ENCODE measurements around the gene ATP6AP2. TPM values are rescaled to one million over a fixed set of nuclear protein-coding genes. Genes with fewer than 3 reads are reported as not detected.

Gene ATP6AP2
- total and polyA plus RNA-seq, 2 of the 13 experiments (the other 11 are each of a cell fraction or from before 2014, with no cell fraction given) = 55.6 to 108 TPM

DNA sequence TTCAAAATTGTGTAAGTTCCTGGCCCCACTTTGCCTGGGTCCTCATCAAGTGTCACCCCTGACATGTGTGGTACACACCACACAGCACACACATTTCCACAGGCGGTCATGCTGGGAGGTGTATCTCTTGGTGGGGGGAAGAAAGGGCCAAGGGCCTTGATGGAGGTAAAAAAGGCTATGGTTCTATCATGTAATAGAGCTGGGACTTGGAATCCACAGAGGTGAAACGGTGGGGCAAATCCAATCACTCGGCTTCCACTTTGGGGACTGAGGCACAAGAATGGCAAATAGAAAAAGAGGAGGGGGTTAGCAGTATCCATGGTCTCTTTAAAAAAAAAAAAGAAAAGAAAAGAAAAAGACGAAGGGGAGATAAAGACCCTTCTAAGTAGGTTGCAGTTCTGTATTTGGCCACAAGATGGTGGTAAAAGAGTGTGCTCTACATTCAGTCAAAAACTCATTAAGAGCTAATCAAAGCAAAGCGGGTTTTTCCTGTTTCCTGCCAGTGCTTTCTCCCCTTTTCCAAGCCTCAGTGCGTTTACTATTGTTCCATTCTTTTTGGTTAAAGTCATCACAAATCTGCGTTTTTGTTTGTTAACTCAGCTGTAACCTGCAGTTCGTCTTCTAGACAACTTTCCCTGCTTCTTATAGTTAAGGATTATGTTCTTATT is 37.0 kb upstream of the ATP6AP2 start:
- Histone ChIP-seq H3K79me2 (ENCODE audit: insufficient read depth, low read length) (no peaks in the 10 kb centered on the region), H3K9ac (ENCODE audit: insufficient read depth, low read depth, low read length) (no peak overlapping the region), H3K36me3 (replicated peaks in 1 of 2; ENCODE audit: control insufficient read depth in 1 of 2, insufficient read depth in 2 of 2, low read length in 2 of 2) (no peaks in the 10 kb centered on the region), H3K4me1 (ENCODE audit: insufficient read depth, low read length) (peaks cover 18% of the 10 kb centered on the region; the same call in 1 of the 2 replicates), H3K27me3 (ENCODE audit: control insufficient read depth in 1 of 2, insufficient read depth in 2 of 2, low read length in 2 of 2) (no peaks in the 10 kb centered on the region; a peak in 1 of 5 replicates), H3K4me3 (replicated peaks in 1 of 3; ENCODE audit: insufficient read depth in 1 of 3, low read depth in 2 of 3, low read length in 3 of 3) (no peak overlapping the region), H2AFZ (ENCODE audit: low read length) (no peak overlapping the region), H3K9me3 (ENCODE audit: low read length) (no peaks in the 10 kb centered on the region), H3K4me2 (ENCODE audit: low read depth, low read length) (peak overlapping the region; percentile 51), H4K20me1 (ENCODE audit: insufficient read depth, low read length) (no peaks in the 10 kb centered on the region), H3K27ac (ENCODE audit: extremely low read length, insufficient read depth, low read length) (no peak overlapping the region)
- FAIRE-seq (peak; percentile 42), ATAC-seq (no peak), DNase-seq (ENCODE audit: low spot score) (peak; percentile 19)
- POLR2A ChIA-PET = no interaction called here
- TF ChIP-seq STAG1 (CRISPR knock-in tag; IDR thresholded peaks at IDR 0.05) (peak; percentile 63), ZNF331 (CRISPR knock-in tag; IDR thresholded peaks at IDR 0.05) (no peak), SMC3 (IDR thresholded peaks at IDR 0.05; ENCODE audit: low read length) (peak; percentile 32; the same call in 1 of the 2 replicates)
- TF ChIP-seq, protein P1, sequence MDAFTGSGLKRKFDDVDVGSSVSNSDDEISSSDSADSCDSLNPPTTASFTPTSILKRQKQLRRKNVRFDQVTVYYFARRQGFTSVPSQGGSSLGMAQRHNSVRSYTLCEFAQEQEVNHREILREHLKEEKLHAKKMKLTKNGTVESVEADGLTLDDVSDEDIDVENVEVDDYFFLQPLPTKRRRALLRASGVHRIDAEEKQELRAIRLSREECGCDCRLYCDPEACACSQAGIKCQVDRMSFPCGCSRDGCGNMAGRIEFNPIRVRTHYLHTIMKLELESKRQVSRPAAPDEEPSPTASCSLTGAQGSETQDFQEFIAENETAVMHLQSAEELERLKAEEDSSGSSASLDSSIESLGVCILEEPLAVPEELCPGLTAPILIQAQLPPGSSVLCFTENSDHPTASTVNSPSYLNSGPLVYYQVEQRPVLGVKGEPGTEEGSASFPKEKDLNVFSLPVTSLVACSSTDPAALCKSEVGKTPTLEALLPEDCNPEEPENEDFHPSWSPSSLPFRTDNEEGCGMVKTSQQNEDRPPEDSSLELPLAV (CRISPR knock-in tag; conservative IDR thresholded peaks at IDR 0.05; ENCODE audit: low read depth) = no peak
- TF ChIP-seq, protein P2, sequence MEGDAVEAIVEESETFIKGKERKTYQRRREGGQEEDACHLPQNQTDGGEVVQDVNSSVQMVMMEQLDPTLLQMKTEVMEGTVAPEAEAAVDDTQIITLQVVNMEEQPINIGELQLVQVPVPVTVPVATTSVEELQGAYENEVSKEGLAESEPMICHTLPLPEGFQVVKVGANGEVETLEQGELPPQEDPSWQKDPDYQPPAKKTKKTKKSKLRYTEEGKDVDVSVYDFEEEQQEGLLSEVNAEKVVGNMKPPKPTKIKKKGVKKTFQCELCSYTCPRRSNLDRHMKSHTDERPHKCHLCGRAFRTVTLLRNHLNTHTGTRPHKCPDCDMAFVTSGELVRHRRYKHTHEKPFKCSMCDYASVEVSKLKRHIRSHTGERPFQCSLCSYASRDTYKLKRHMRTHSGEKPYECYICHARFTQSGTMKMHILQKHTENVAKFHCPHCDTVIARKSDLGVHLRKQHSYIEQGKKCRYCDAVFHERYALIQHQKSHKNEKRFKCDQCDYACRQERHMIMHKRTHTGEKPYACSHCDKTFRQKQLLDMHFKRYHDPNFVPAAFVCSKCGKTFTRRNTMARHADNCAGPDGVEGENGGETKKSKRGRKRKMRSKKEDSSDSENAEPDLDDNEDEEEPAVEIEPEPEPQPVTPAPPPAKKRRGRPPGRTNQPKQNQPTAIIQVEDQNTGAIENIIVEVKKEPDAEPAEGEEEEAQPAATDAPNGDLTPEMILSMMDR (CRISPR knock-in tag; IDR thresholded peaks at IDR 0.05) = peak; percentile 59
- CTCF ChIA-PET (ENCODE audit: low intra/inter-chr PET ratio, low total read pairs) = interaction anchor here (2.2 kb wide), 1 partner anchor 30 kb away, joined by 6 read pairs; no protein-coding TSS in a partner anchor
- BruUV-seq (replicated peaks) = no TSS peak
- WGBS (ENCODE audit: low lambda C conversion rate) = 3% methylated on average over 8 of the region's 8 CpGs
- intact Hi-C loops (cut with micrococcal nuclease; ENCODE audit: unreplicated experiment) = loop anchor here (10.0 kb wide), 1 partner anchor 101 kb away; the partner anchor contains the start of gene CXorf38
- in situ Hi-C loops (cut with HindIII; ENCODE audit: extremely low pct_ligation_motif_present, low pct_unique_long_range_greater_than_20kb) = no loop called here
